CD14-positive monocyte (primary cell): ENCODE data around the gene RGS7. TPM values are rescaled to one million over a fixed set of nuclear protein-coding genes. Genes with fewer than 3 reads are reported as not detected.

Experiments used
- DNase-seq, 3 donors: peaks; one replicate each; pipeline ENCODE4 v3.0.0-alpha.2; 2011 to 2022
- H2AFZ ChIP-seq: 2 replicates; pipeline ENCODE4 v1.6.0; 2012; ENCODE audit warnings: mild to moderate bottlenecking, low read depth, low read length, inconsistent platforms; ENCODE audit not compliant: insufficient read depth, poor library complexity, severe bottlenecking
- H3K27ac ChIP-seq, 2 donors: 1 replicate in 1 of 2; 2 replicates in 1 of 2; pipeline ENCODE4 v1.5.1; 2012 to 2013; ENCODE audit warnings: low read length in 2 of 2, control low read depth in 1 of 2, inconsistent platforms in 1 of 2, low read depth in 1 of 2, mild to moderate bottlenecking in 1 of 2
- H3K27me3 ChIP-seq, 2 donors: one replicate each; pipeline versions ENCODE4 v1.6.0 to v1.6.1; 2011 to 2013; ENCODE audit warnings: low read length in 2 of 2; ENCODE audit not compliant: control insufficient read depth in 2 of 2, insufficient read depth in 2 of 2
- H3K36me3 ChIP-seq, 2 donors: replicated peaks in 1 of 2; 1 replicate in 1 of 2; 2 replicates in 1 of 2; pipeline versions ENCODE4 v1.5.1 to v1.6.1; 2012 to 2013; ENCODE audit warnings: low read length in 2 of 2, control low read depth in 1 of 2, inconsistent platforms in 1 of 2, mild to moderate bottlenecking in 1 of 2; ENCODE audit not compliant: insufficient read depth in 2 of 2, control insufficient read depth in 1 of 2
- H3K4me1 ChIP-seq, 2 donors: 1 replicate in 1 of 2; 2 replicates in 1 of 2; pipeline versions ENCODE4 v1.5.1 to v1.6.1; 2012 to 2013; ENCODE audit warnings: low read length in 2 of 2, control low read depth in 1 of 2, inconsistent platforms in 1 of 2, mild to moderate bottlenecking in 1 of 2, moderate library complexity in 1 of 2; ENCODE audit not compliant: insufficient read depth in 2 of 2, control insufficient read depth in 1 of 2
- H3K4me2 ChIP-seq: replicated peaks from 2 replicates; pipeline ENCODE3; 2012; ENCODE audit warnings: low read length, moderate library complexity, mild to moderate bottlenecking; ENCODE audit not compliant: poor library complexity, severe bottlenecking; ENCODE audit errors: extremely low read depth
- H3K4me3 ChIP-seq, 3 experiments: fragments of 200-600 bp in 1 of 3; sonication (generic) in 1 of 3; replicated peaks in 1 of 3; 1 replicate in 2 of 3; 2 replicates in 1 of 3; pipeline ENCODE4 v1.5.1; 2011 to 2013; ENCODE audit warnings: low read length in 3 of 3, mild to moderate bottlenecking in 3 of 3, control low read depth in 2 of 3, low read depth in 2 of 3, inconsistent platforms in 1 of 3, moderate library complexity in 1 of 3
- H3K79me2 ChIP-seq: 2 replicates; pipeline ENCODE4 v1.6.0; 2012; ENCODE audit warnings: mild to moderate bottlenecking, control low read depth, inconsistent platforms, low read length, moderate library complexity; ENCODE audit not compliant: insufficient read depth
- H3K9ac ChIP-seq: 2 replicates; pipeline ENCODE4 v1.6.0; 2017; ENCODE audit warnings: low read length, mild to moderate bottlenecking; ENCODE audit not compliant: insufficient read depth, poor library complexity, severe bottlenecking
- H3K9me3 ChIP-seq, 2 donors: replicated peaks in 1 of 2; 1 replicate in 1 of 2; 2 replicates in 1 of 2; pipeline versions ENCODE4 v1.5.1 to v1.6.1; 2012 to 2013; ENCODE audit warnings: low read length in 2 of 2, control low read depth in 1 of 2; ENCODE audit not compliant: control insufficient read depth in 1 of 2, insufficient read depth in 1 of 2
- H4K20me1 ChIP-seq: 2 replicates; pipeline ENCODE4 v1.6.0; 2012; ENCODE audit warnings: mild to moderate bottlenecking, low read length, control low read depth, moderate library complexity; ENCODE audit not compliant: insufficient read depth
- H3K27ac Mint-ChIP-seq, 7 donors: one replicate each; pipeline ENCODE4 v1.8.0; 2020; ENCODE audit warnings: mild to moderate bottlenecking in 7 of 7, mixed read lengths in 7 of 7, moderate library complexity in 6 of 7, inconsistent platforms in 2 of 7
- H3K27me3 Mint-ChIP-seq, 3 donors: one replicate each; pipeline ENCODE4 v1.8.0; 2021 to 2022; ENCODE audit warnings: low read depth in 3 of 3, mild to moderate bottlenecking in 3 of 3, mixed read lengths in 3 of 3, moderate library complexity in 3 of 3, inconsistent platforms in 1 of 3
- H3K36me3 Mint-ChIP-seq, 2 donors: one replicate each; pipeline ENCODE4 v1.8.0; 2020; ENCODE audit warnings: mixed read lengths in 2 of 2, inconsistent platforms in 1 of 2, mild to moderate bottlenecking in 1 of 2
- H3K4me1 Mint-ChIP-seq: one replicate; pipeline ENCODE4 v1.8.0; 2020; ENCODE audit warnings: mild to moderate bottlenecking, mixed read lengths
- H3K4me3 Mint-ChIP-seq, 2 donors: one replicate each; pipeline ENCODE4 v1.8.0; 2020; ENCODE audit warnings: mild to moderate bottlenecking in 2 of 2, mixed read lengths in 2 of 2, moderate library complexity in 1 of 2
- H3K9me3 Mint-ChIP-seq, 7 donors: one replicate each; pipeline ENCODE4 v1.8.0; 2020 to 2022; ENCODE audit warnings: mixed read lengths in 7 of 7, mild to moderate bottlenecking in 6 of 7, moderate library complexity in 6 of 7, inconsistent platforms in 2 of 7
- CTCF ChIP-seq: fragments of 200-600 bp; IDR thresholded peaks from one replicate; pipeline ENCODE4 v1.8.0; 2022; ENCODE audit warnings: antibody characterized with exemption, mild to moderate bottlenecking
- WGBS: methylation state at CpG from one replicate; pipeline ENCODE4 v1.1.5; 2013; ENCODE audit warnings: missing lambda C conversion rate; ENCODE audit not compliant: insufficient coverage; 5-methylcytosine and 5-hydroxymethylcytosine counted together
- intact Hi-C, 2 donors: fragments of 100-400 bp; cut with micrococcal nuclease; formaldehyde crosslinking; loops; one replicate each; pipeline versions ENCODE4 v1.15.0 to v1.15.1; 2023
- polyA plus RNA-seq, 3 donors: library from polyadenylated mRNA; depleted of rRNA in 1 of 3; unstranded in 2 of 3; stranded (reverse) in 1 of 3; fragments of 300-500 nt in 2 of 3; fragments of >200 nt in 1 of 3; fragmentation: Illumina TruSeq in 2 of 3; gene quantifications; 1 replicate in 2 of 3; 2 replicates in 1 of 3; pipeline ENCODE4 v1.2.3, GENCODE V29; 2012 to 2021

The RGS7 gene
- polyA plus RNA-seq, 3 donors = not detected

- Histone ChIP-seq H3K4me1 (no peaks in the 10 kb centered on the region), H3K27me3 (no peaks in the 10 kb centered on the region), H3K9me3 (no peaks in the 10 kb centered on the region), H2AFZ (no peak overlapping the region), H3K9ac (no peak overlapping the region), H3K36me3 (no peaks in the 10 kb centered on the region), H3K27ac (no peak overlapping the region), H3K4me3 (no peak overlapping the region), H4K20me1 (no peaks in the 10 kb centered on the region), H3K79me2 (no peaks in the 10 kb centered on the region), H3K4me2 (no peak overlapping the region)
- intact Hi-C loops = no loop called here
- no peak for TF ChIP-seq CTCF
- H3K9me3 Mint-ChIP-seq = peaks cover 0 to 3% (median 0%) of the 10 kb centered on the region in 7 donors
- no peaks in the 10 kb centered on the region for H3K27me3 Mint-ChIP-seq
- H3K4me3 Mint-ChIP-seq = no peak overlapping the region
- 80% methylated on average over 1 of the region's 1 CpG for WGBS
- no peaks in the 10 kb centered on the region for H3K36me3 Mint-ChIP-seq
- no peak for DNase-seq
- H3K27ac Mint-ChIP-seq = no peak overlapping the region
- no peaks in the 10 kb centered on the region for H3K4me1 Mint-ChIP-seq
These were observed 556.7 kb downstream of the RGS7 start for GRCh38 chr1:240800291-240800690.

GRCh38 chr1:240797050-240797449 is 560.0 kb downstream of the RGS7 start:
- H3K9ac ChIP-seq = no peak overlapping the region
- DNase-seq = no peak
- H3K27ac ChIP-seq = no peak overlapping the region
- Mint-ChIP-seq H3K9me3 (peaks cover 0 to 6% (median 2%) of the 10 kb centered on the region in 7 donors), H3K27me3 (no peaks in the 10 kb centered on the region), H3K4me1 (no peaks in the 10 kb centered on the region), H3K36me3 (no peaks in the 10 kb centered on the region), H3K4me3 (no peak overlapping the region), H3K27ac (no peak overlapping the region)
- no peaks in the 10 kb centered on the region for H3K79me2 ChIP-seq
- no CpG with 5 or more reads among the region's 1 CpG for WGBS
- no peak overlapping the region for H3K4me2 ChIP-seq
- no peak overlapping the region for H2AFZ ChIP-seq
- H3K4me3 ChIP-seq = no peak overlapping the region
- TF ChIP-seq CTCF = no peak
- H3K36me3 ChIP-seq = no peaks in the 10 kb centered on the region
- no peaks in the 10 kb centered on the region for H3K4me1 ChIP-seq
- intact Hi-C loops = no loop called here
- no peaks in the 10 kb centered on the region for H3K27me3 ChIP-seq
- H3K9me3 ChIP-seq = peaks cover 0 to 2% of the 10 kb centered on the region in 2 donors
- no peaks in the 10 kb centered on the region for H4K20me1 ChIP-seq
